ENCODE measurements around the gene ATG2B.

ATG2B gene

DNA sequence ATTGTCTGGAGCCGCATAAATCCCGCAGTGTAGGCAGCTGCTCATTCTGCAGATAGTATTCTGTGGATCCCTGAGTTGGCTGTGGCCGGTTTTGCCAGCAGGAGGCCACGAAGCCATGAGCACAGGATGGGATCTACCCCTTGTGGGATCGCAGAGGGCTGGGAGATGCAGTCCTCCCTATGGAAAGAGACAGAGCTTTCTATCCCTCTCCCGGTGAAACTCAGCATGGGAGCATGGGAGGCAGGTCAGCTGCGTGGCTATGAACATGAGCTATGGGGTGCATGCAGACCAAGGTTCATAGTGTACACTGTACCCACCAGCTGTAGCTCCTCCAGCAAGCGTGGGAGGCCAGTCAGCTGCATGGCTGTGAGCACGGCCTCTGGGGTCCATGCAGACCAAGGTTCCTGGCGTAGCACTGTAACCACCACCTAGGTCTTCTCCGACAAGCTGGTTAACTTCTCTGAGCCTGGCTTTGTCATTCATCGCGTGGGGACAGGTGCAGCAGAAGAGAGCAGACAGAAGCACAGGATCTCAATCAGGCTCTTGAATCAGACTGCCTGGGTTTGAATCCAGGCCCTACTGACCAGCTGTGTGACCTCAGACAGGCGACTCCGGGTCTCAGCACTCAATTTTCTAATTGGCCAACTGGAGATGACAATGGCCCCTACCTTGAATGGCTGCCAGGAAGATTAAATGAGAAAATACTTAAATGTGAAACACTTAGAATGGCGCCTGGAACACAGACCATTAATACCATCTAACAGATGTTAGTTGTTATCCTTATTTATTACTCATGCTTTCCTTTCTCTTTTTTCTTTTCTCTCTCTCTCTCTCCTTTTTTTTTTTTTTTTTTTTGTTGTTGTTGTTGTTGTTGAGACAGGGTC is 101.1 kb downstream of the ATG2B start:
- no peak for FAIRE-seq
- no peak for DNase-seq (ENCODE audit: insufficient read length, low spot score)
- TF ChIP-seq TAF1 (IDR thresholded peaks at IDR 0.05; ENCODE audit: low read depth, low read length): no peak
- no peak for TF ChIP-seq SPI1 (IDR thresholded peaks at IDR 0.05; ENCODE audit: low read depth, low read length)
- no peak for TF ChIP-seq POLR2A (IDR thresholded peaks at IDR 0.05; ENCODE audit: low read depth, low read length)
- no peak for TF ChIP-seq PAX5 (IDR thresholded peaks at IDR 0.05; ENCODE audit: insufficient read depth, low read length, severe bottlenecking)
- no peak for TF ChIP-seq POU2F2 (IDR thresholded peaks at IDR 0.05; ENCODE audit: low read depth, low read length)
- no peak for TF ChIP-seq POLR2AphosphoS5 (IDR thresholded peaks at IDR 0.05; ENCODE audit: low read depth, low read length)

DNA sequence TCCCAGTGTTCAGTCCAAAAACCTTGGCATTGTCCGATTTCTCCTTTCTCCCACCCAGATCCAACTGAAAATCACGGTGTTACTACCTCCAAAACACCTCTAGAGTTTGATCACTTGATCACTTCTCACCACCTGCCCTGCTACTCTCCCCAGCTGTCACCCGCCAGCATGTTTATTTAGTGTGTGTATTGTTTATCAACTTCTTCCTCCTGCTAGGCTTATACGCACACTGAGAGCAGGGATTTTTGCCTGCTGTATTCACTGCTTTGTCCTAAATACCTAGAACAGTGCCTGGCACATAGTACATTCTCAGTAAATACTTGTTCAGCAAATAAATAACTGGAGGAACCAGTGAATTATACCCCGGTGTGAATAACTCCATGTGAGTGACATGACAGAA is 102.1 kb downstream of the ATG2B start:
- TF ChIP-seq POLR2AphosphoS5 (IDR thresholded peaks at IDR 0.05; ENCODE audit: low read depth, low read length): no peak
- TF ChIP-seq PAX5 (IDR thresholded peaks at IDR 0.05; ENCODE audit: insufficient read depth, low read length, severe bottlenecking): no peak
- TF ChIP-seq POU2F2 (IDR thresholded peaks at IDR 0.05; ENCODE audit: low read depth, low read length): no peak
- TF ChIP-seq TAF1 (IDR thresholded peaks at IDR 0.05; ENCODE audit: low read depth, low read length): no peak
- TF ChIP-seq POLR2A (IDR thresholded peaks at IDR 0.05; ENCODE audit: low read depth, low read length): no peak
- no peak for TF ChIP-seq SPI1 (IDR thresholded peaks at IDR 0.05; ENCODE audit: low read depth, low read length)
- DNase-seq (ENCODE audit: insufficient read length, low spot score) (no peak), FAIRE-seq (no peak)

DNA sequence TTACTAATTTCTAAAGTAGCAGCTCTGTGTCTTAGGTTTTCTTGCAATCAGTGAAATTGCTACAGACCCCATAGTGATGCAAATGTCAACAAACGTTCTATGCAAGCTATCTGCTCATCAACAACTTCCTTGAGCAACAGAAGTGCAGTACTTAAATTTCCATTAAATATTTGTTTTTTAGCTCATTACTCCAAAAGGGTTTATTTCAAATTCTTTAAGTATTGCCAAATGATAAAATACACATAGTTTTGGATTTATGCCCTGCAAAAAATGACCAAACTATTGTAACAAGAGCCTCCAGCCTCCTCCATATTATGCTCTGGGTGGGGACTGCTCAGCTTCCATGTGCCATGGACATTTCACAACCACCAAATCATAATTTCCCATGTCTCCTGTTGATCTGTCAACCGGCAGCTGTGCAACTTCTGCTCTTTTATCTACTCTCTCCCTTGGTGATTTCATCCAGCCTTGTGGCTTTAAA is 102.8 kb downstream of the ATG2B start:
- FAIRE-seq (no peak), DNase-seq (ENCODE audit: insufficient read length, low spot score) (no peak)
- no peak for TF ChIP-seq SPI1 (IDR thresholded peaks at IDR 0.05; ENCODE audit: low read depth, low read length)

DNA sequence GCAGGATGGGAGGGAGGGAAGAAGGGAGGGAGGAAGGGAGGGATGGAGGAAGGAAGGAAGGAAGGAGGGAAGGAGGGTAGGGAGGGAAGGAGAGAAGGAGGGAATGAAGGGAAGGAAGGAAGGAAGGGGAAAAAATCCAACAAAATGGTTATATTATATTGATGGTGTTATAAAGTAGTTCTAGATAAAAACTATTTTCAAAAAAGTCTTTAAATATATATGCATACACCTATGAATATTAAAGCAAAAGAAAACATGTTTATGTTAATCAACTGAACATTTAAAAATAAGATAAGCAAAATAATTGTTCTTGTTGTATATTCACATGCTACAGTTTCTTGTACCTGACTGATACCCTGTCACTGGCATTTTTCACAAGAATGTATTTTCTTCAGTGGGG is 105.2 kb downstream of the ATG2B start:
- no peak for DNase-seq (ENCODE audit: insufficient read length, low spot score)
- no peak for TF ChIP-seq SPI1 (IDR thresholded peaks at IDR 0.05; ENCODE audit: low read depth, low read length)
- TF ChIP-seq TAF1 (IDR thresholded peaks at IDR 0.05; ENCODE audit: low read depth, low read length): no peak
- TF ChIP-seq POLR2AphosphoS5 (IDR thresholded peaks at IDR 0.05; ENCODE audit: low read depth, low read length): no peak
- FAIRE-seq: no peak

DNA sequence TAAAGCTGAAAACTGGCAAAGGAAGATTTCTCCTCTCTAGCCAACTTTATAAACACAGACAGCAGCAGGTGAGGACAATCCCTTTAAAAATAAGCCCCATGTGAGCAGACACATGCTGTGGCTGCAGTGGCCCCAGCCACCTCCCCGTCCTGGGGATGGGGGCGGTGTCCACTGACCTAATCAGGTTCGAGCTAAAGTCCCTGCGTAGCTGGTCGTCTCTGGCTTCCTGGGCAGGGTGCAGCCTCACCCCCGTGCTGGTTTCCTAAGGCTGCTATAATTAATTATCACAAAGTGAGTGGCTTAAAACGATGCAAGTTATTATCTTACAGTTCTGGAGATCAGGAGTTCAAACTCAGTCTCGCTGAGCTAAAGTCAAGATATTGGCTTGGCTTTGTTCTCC is 106.1 kb downstream of the ATG2B start:
- FAIRE-seq (no peak), DNase-seq (ENCODE audit: insufficient read length, low spot score) (no peak)
- TF ChIP-seq POU2F2 (IDR thresholded peaks at IDR 0.05; ENCODE audit: low read depth, low read length) (no peak), PAX5 (IDR thresholded peaks at IDR 0.05; ENCODE audit: insufficient read depth, low read length, severe bottlenecking) (no peak), POLR2AphosphoS5 (IDR thresholded peaks at IDR 0.05; ENCODE audit: low read depth, low read length) (no peak), POLR2A (IDR thresholded peaks at IDR 0.05; ENCODE audit: low read depth, low read length) (no peak)

DNA sequence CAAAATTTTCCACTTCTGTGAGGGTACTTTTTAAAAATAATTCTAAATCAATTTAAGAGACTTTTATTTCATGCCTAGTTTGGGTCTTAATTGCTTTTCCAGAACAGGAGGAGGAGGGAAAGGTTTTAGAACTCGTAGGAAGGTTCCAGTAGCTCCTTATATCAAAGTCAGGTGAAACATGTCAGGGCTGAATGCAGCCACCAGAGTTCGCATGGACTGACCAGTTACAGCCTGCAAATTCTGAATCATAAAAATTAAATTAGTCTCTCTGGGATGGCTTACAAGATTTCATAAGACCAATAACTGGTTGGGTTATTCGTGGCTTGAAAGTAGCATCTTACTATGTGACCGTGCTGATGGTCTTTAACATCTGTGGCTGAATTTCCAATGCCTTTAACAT is 106.7 kb downstream of the ATG2B start:
- FAIRE-seq (no peak), DNase-seq (ENCODE audit: insufficient read length, low spot score) (no peak)
- TF ChIP-seq PAX5 (IDR thresholded peaks at IDR 0.05; ENCODE audit: insufficient read depth, low read length, severe bottlenecking) (no peak), POU2F2 (IDR thresholded peaks at IDR 0.05; ENCODE audit: low read depth, low read length) (no peak), POLR2A (IDR thresholded peaks at IDR 0.05; ENCODE audit: low read depth, low read length) (no peak), TAF1 (IDR thresholded peaks at IDR 0.05; ENCODE audit: low read depth, low read length) (no peak), SPI1 (IDR thresholded peaks at IDR 0.05; ENCODE audit: low read depth, low read length) (no peak), POLR2AphosphoS5 (IDR thresholded peaks at IDR 0.05; ENCODE audit: low read depth, low read length) (no peak)

DNA sequence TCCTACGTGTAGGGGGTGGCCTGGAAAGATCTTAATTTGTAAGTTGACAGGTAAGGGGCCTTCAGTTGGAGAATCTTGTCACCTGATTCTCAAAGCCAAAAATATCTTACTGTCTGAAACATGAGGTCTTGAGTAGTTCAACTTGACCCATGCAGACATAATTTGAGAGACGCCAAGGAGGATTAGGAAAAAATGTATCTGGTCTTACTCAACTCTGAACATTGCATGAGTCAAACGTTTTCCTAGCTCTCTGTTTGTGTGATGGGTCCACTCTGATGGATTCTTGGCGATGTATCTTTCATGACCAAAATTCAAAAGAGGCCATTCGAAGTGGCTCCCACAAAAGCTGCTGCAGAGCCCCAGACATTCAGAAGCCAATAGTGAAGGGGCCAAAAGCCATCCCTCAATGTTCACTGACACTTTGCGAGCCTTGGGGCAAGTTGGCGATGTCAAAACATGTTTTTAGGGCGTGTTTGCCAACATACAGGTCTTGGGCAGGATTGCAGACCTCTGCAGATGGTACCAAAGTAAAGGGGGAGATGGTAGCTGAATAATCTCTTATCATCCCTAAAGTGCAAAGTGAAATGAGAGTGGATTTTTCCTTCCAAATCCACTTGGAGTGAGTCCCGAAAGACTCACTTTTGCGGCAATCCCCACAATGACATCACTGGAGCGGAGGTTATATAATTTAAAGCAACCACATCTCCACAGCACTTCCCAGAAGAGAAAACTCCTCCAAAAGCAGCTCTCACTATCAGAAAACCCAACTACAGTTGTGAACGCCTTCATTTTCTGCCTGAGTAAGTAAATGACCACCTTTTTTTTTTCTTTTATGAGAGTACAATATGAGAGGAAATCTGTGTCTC is 107.4 kb downstream of the ATG2B start, which contains the start of gene BDKRB1:
TSS of gene BDKRB1 (plus strand) at position 710 of the 866 bp plus-strand sequence. CDS start 7,473 bp downstream, outside the sequence.
- FAIRE-seq (no peak), DNase-seq (ENCODE audit: insufficient read length, low spot score) (no peak)
- no peak for TF ChIP-seq TAF1 (IDR thresholded peaks at IDR 0.05; ENCODE audit: low read depth, low read length)
- TF ChIP-seq PAX5 (IDR thresholded peaks at IDR 0.05; ENCODE audit: insufficient read depth, low read length, severe bottlenecking): no peak
- TF ChIP-seq POLR2A (IDR thresholded peaks at IDR 0.05; ENCODE audit: low read depth, low read length): no peak
- TF ChIP-seq SPI1 (IDR thresholded peaks at IDR 0.05; ENCODE audit: low read depth, low read length): no peak
- no peak for TF ChIP-seq POLR2AphosphoS5 (IDR thresholded peaks at IDR 0.05; ENCODE audit: low read depth, low read length)
- TF ChIP-seq POU2F2 (IDR thresholded peaks at IDR 0.05; ENCODE audit: low read depth, low read length): no peak

DNA sequence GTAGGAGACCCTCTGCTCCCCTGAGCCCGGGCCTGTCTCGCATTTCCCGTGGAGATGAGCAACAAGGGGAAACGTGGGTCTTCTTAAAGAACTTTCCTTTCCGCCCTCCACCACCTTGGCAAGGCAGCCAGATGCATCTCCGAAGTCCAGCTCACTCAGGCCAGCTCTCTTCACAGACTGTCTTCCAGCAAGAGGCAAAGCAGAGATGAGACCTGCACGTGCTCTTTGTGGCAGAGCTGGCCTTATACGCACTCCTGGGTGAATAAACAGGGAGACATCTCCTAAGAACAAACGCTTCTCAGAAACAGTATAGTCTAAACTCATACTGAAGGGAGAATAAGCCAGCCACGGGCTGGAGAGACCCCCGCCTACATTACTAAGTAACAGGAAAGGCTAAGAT is 108.5 kb downstream of the ATG2B start:
- no peak for FAIRE-seq

DNA sequence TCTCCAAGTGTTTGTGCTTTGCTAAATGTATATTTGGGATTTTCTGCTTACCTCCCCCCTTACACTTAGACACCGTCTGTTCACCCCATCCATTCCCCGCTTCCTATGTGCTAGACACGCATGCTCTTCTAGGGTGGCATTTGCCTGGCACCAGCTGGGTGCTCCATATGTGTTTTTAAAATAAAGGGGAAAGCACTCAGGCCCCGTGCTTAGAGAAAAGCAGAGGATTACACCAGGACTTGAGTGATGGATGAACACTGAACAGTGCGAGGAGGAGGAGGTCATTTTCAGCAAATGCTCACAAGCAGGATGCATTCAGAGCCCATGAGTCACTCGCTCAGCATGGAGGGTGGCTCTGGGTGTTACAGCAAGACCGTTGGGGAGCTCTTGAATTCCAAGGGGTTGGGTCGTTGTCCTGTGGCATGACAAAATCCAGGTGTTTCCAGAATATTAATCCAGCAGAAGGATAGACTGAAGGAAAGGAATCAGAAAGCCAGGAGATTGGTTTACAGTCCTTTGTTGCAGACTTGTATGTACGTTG is 110.1 kb downstream of the ATG2B start:
- DNase-seq (ENCODE audit: insufficient read length, low spot score) (no peak), FAIRE-seq (no peak)
- TF ChIP-seq POLR2AphosphoS5 (IDR thresholded peaks at IDR 0.05; ENCODE audit: low read depth, low read length) (no peak), POLR2A (IDR thresholded peaks at IDR 0.05; ENCODE audit: low read depth, low read length) (no peak), SPI1 (IDR thresholded peaks at IDR 0.05; ENCODE audit: low read depth, low read length) (no peak), POU2F2 (IDR thresholded peaks at IDR 0.05; ENCODE audit: low read depth, low read length) (no peak), PAX5 (IDR thresholded peaks at IDR 0.05; ENCODE audit: insufficient read depth, low read length, severe bottlenecking) (no peak), TAF1 (IDR thresholded peaks at IDR 0.05; ENCODE audit: low read depth, low read length) (no peak)

More for the DNA sequence above, 108.5 kb downstream of the ATG2B start:
- no peak for TF ChIP-seq POLR2A (IDR thresholded peaks at IDR 0.05; ENCODE audit: low read depth, low read length)
- no peak for TF ChIP-seq TAF1 (IDR thresholded peaks at IDR 0.05; ENCODE audit: low read depth, low read length)
- no peak for TF ChIP-seq POLR2AphosphoS5 (IDR thresholded peaks at IDR 0.05; ENCODE audit: low read depth, low read length)
- no peak for TF ChIP-seq PAX5 (IDR thresholded peaks at IDR 0.05; ENCODE audit: insufficient read depth, low read length, severe bottlenecking)
- TF ChIP-seq SPI1 (IDR thresholded peaks at IDR 0.05; ENCODE audit: low read depth, low read length): no peak
- TF ChIP-seq POU2F2 (IDR thresholded peaks at IDR 0.05; ENCODE audit: low read depth, low read length): no peak
- no peak for DNase-seq (ENCODE audit: insufficient read length, low spot score)

Measured in GM12891 (cell line).